ENCODE measurements around the gene ITPR1.

ITPR1 gene

GRCh38 chr3:4751029-4751501 is 257.9 kb downstream of the ITPR1 start:
- no peak for TF ChIP-seq CTCF (IDR thresholded peaks at IDR 0.05; ENCODE audit: low read depth, low read length)
- Histone ChIP-seq H3K36me3 (peaks cover 3% of the 10 kb centered on the region), H3K9me3 (no peaks in the 10 kb centered on the region), H3K4me3 (ENCODE audit: low read depth, low read length) (no peak overlapping the region), H3K27me3 (no peaks in the 10 kb centered on the region), H3K4me1 (no peaks in the 10 kb centered on the region)
- DNase-seq = no peak

- H3K4me3 ChIP-seq (ENCODE audit: low read depth, low read length) = no peak overlapping the region
- H3K27me3 ChIP-seq = no peaks in the 10 kb centered on the region
- H3K9me3 ChIP-seq = no peaks in the 10 kb centered on the region
- DNase-seq = no peak
- no peaks in the 10 kb centered on the region for H3K4me1 ChIP-seq
- peaks cover 3% of the 10 kb centered on the region for H3K36me3 ChIP-seq
- TF ChIP-seq CTCF (IDR thresholded peaks at IDR 0.05; ENCODE audit: low read depth, low read length) = no peak
Measured at GRCh38 chr3:4751502-4752101, 258.5 kb downstream of the ITPR1 start.

GRCh38 chr3:4752201-4753072 is 259.3 kb downstream of the ITPR1 start:
- no peaks in the 10 kb centered on the region for H3K27me3 ChIP-seq
- H3K4me3 ChIP-seq (ENCODE audit: low read depth, low read length) = no peak overlapping the region
- H3K4me1 ChIP-seq = no peaks in the 10 kb centered on the region
- no peaks in the 10 kb centered on the region for H3K9me3 ChIP-seq
- peaks cover 3% of the 10 kb centered on the region for H3K36me3 ChIP-seq
- TF ChIP-seq CTCF (IDR thresholded peaks at IDR 0.05; ENCODE audit: low read depth, low read length) = no peak
- DNase-seq = no peak

- Histone ChIP-seq H3K4me3 (ENCODE audit: low read depth, low read length) (no peak overlapping the region), H3K27me3 (no peaks in the 10 kb centered on the region), H3K9me3 (no peaks in the 10 kb centered on the region), H3K4me1 (no peaks in the 10 kb centered on the region), H3K36me3 (peaks cover 3% of the 10 kb centered on the region; the same call in 1 of the 2 replicates)
- no peak for TF ChIP-seq CTCF (IDR thresholded peaks at IDR 0.05; ENCODE audit: low read depth, low read length)
- no peak for DNase-seq
Measured at GRCh38 chr3:4753073-4753691, 260.0 kb downstream of the ITPR1 start.

GRCh38 chr3:4754180-4755086 is 261.3 kb downstream of the ITPR1 start:
- H3K4me1 ChIP-seq = no peaks in the 10 kb centered on the region

More at GRCh38 chr3:4754180-4755086, 261.3 kb downstream of the ITPR1 start:
- Histone ChIP-seq H3K36me3 (peaks cover 3% of the 10 kb centered on the region; the same call in 1 of the 2 replicates), H3K27me3 (no peaks in the 10 kb centered on the region), H3K9me3 (no peaks in the 10 kb centered on the region), H3K4me3 (ENCODE audit: low read depth, low read length) (no peak overlapping the region)
- no peak for DNase-seq
- no peak for TF ChIP-seq CTCF (IDR thresholded peaks at IDR 0.05; ENCODE audit: low read depth, low read length)
